Neural progenitor cell (in vitro differentiated cells): Measurements from ENCODE around the gene ZNF232.

ENCODE experiments used
- CTCF ChIP-seq: fragments of 200-600 bp; sonication (generic); IDR thresholded peaks from 2 replicates; pipeline ENCODE4 v1.5.1; 2017; ENCODE audit warnings: antibody characterized with exemption, mild to moderate bottlenecking
- EZH2 ChIP-seq: fragments of 200-600 bp; sonication (generic); IDR thresholded peaks from 2 replicates; pipeline ENCODE4 v1.6.1; 2017; ENCODE audit warnings: antibody characterized with exemption, mild to moderate bottlenecking, moderate library complexity

GRCh38 chr17:5138616-5139457 is 27.2 kb upstream of the ZNF232 start:
- TF ChIP-seq CTCF (no peak), EZH2 (no peak)
